HepG2 (cell line): ENCODE results near the gene NME9. TPM values are rescaled to one million over a fixed set of nuclear protein-coding genes. Genes with fewer than 3 reads are reported as not detected.
A peak's percentile ranks its signal among the peaks of the same experiment; 100 is the strongest.

Experiments used
- ATAC-seq: fragments of 200-7000 bp; cut with Tn5 transposase; 3 replicates; pipeline ENCODE4 v1.9.1; 2020; ENCODE audit warnings: mild to moderate bottlenecking, moderate library complexity
- BruUV-seq: library from RNA; stranded (reverse); fragments of 400-500 nt; replicated peaks from 2 replicates; lab custom pipeline; 2021; lab: Mats Ljungman, UMichigan
- CTCF ChIA-PET: fragments of 300-600 bp; formaldehyde crosslinking; extraction: SDS; loops from one replicate; lab custom pipeline; 2021; ENCODE audit warnings: low total read pairs, inconsistent platforms, low intra/inter-chr PET ratio; lab: Yijun Ruan, JAX
- POLR2A ChIA-PET: fragments of 350-600 bp; sonication (Branson Sonifier 250); formaldehyde crosslinking; loops from one replicate; lab custom pipeline; 2020; ENCODE audit warnings: antibody characterized with exemption, inconsistent platforms; lab: Yijun Ruan, JAX
- DNase-seq: peaks from one replicate; pipeline ENCODE4 v3.0.0-alpha.2; 2015; ENCODE audit warnings: low spot score
- FAIRE-seq: peaks from 3 replicates; lab custom pipeline; 2011; peaks lifted over from hg19 to GRCh38; lab: Jason Lieb, UNC
- H2AFZ ChIP-seq: one replicate; pipeline ENCODE4 v1.6.1; 2011; ENCODE audit warnings: low read length, inconsistent platforms
- H3K27ac ChIP-seq: fragments of 300-600 bp; 3 replicates; pipeline ENCODE4 v1.8.0; 2011; ENCODE audit warnings: mixed run types, mild to moderate bottlenecking, mixed read lengths, low read length, inconsistent platforms; ENCODE audit not compliant: insufficient read depth; ENCODE audit errors: extremely low read length
- H3K27me3 ChIP-seq, 2 experiments: fragments of 200-600 bp in 1 of 2; 2 replicates in 1 of 2; 3 replicates in 1 of 2; pipeline versions ENCODE4 v1.6.0 to v1.8.0; 2011; ENCODE audit warnings: low read length in 2 of 2, mild to moderate bottlenecking in 2 of 2, moderate library complexity in 2 of 2, inconsistent platforms in 1 of 2; ENCODE audit not compliant: insufficient read depth in 2 of 2, control insufficient read depth in 1 of 2
- H3K36me3 ChIP-seq, 2 experiments: fragments of 200-600 bp in 1 of 2; replicated peaks in 1 of 2; 2 replicates in 1 of 2; 3 replicates in 1 of 2; pipeline versions ENCODE4 v1.5.1 to v1.8.0; 2011; ENCODE audit warnings: low read length in 2 of 2, inconsistent platforms in 1 of 2; ENCODE audit not compliant: insufficient read depth in 2 of 2, control insufficient read depth in 1 of 2
- H3K4me1 ChIP-seq: 2 replicates; pipeline ENCODE4 v1.5.1; 2012; ENCODE audit warnings: low read length, inconsistent platforms; ENCODE audit not compliant: insufficient read depth
- H3K4me2 ChIP-seq: 2 replicates; pipeline ENCODE4 v1.6.0; 2011; ENCODE audit warnings: low read depth, low read length, inconsistent platforms
- H3K4me3 ChIP-seq, 3 experiments: fragments of 200-600 bp in 1 of 3; sonication (generic), shearing (Covaris generic) in 1 of 3; replicated peaks in 1 of 3; 2 replicates each; pipeline ENCODE4 v1.5.1; 2011 to 2016; ENCODE audit warnings: low read length in 3 of 3, inconsistent platforms in 2 of 3, low read depth in 2 of 3, mild to moderate bottlenecking in 2 of 3, control low read depth in 1 of 3, mixed read lengths in 1 of 3; ENCODE audit not compliant: insufficient read depth in 1 of 3
- H3K79me2 ChIP-seq: one replicate; pipeline ENCODE4 v1.6.1; 2011; ENCODE audit warnings: low read length, inconsistent platforms; ENCODE audit not compliant: insufficient read depth
- H3K9ac ChIP-seq: 2 replicates; pipeline ENCODE4 v1.6.0; 2011; ENCODE audit warnings: mild to moderate bottlenecking, low read depth, low read length, inconsistent platforms; ENCODE audit not compliant: insufficient read depth
- H3K9me3 ChIP-seq: 2 replicates; pipeline ENCODE4 v1.5.1; 2012; ENCODE audit warnings: mild to moderate bottlenecking, low read length
- H4K20me1 ChIP-seq: 2 replicates; pipeline ENCODE4 v1.6.0; 2011; ENCODE audit warnings: inconsistent platforms, mild to moderate bottlenecking, low read length, moderate library complexity; ENCODE audit not compliant: insufficient read depth
- AGO1 ChIP-seq: fragments of 200-400 bp; formaldehyde crosslinking; IDR thresholded peaks from 2 replicates; pipeline ENCODE4 v1.6.1; 2017; ENCODE audit warnings: mild to moderate bottlenecking, low read depth, low read length, moderate library complexity; ENCODE audit not compliant: poor library complexity, severe bottlenecking
- DNMT3B ChIP-seq: conservative IDR thresholded peaks from 2 replicates; pipeline ENCODE4 v1.6.1; 2016; ENCODE audit warnings: missing biosample characterization, control low read depth
- E2F5 ChIP-seq: sonication (generic); formaldehyde crosslinking; conservative IDR thresholded peaks from 2 replicates; pipeline ENCODE4 v1.4.0; 2020; ENCODE audit warnings: missing genetic modification reagents
- EP300 ChIP-seq, 3 experiments: sonication (generic) in 1 of 3; formaldehyde crosslinking in 1 of 3; IDR thresholded peaks; 2 replicates each; pipeline versions ENCODE4 v1.5.1 to v1.6.1; 2011 to 2020; ENCODE audit warnings: low read depth in 2 of 3, low read length in 2 of 3, borderline replicate concordance in 1 of 3, improper control_type of control experiment in 1 of 3, mild to moderate bottlenecking in 1 of 3, missing genetic modification reagents in 1 of 3, moderate library complexity in 1 of 3
- HMGA1 ChIP-seq: sonication (generic); formaldehyde crosslinking; conservative IDR thresholded peaks from 2 replicates; pipeline ENCODE4 v1.4.0; 2020; ENCODE audit warnings: missing genetic modification reagents
- MAX ChIP-seq: IDR thresholded peaks from 2 replicates; pipeline ENCODE4 v1.6.1; 2012; ENCODE audit warnings: inconsistent platforms
- MYC ChIP-seq: sonication (generic); formaldehyde crosslinking; IDR thresholded peaks from 2 replicates; pipeline ENCODE4 v1.9.0; 2021; ENCODE audit warnings: missing genetic modification reagents, borderline replicate concordance
- NR2C2 ChIP-seq: sonication (generic); formaldehyde crosslinking; IDR thresholded peaks from 2 replicates; pipeline ENCODE4 v1.4.0; 2020; ENCODE audit warnings: missing genetic modification reagents, mild to moderate bottlenecking, moderate library complexity, borderline replicate concordance
- ONECUT2 ChIP-seq: sonication (generic); formaldehyde crosslinking; IDR thresholded peaks from 2 replicates; pipeline ENCODE4 v1.4.0; 2020; ENCODE audit warnings: missing genetic modification reagents
- PATZ1 ChIP-seq: sonication (generic); formaldehyde crosslinking; IDR thresholded peaks from 2 replicates; pipeline ENCODE4 v1.4.0; 2020; ENCODE audit warnings: missing genetic modification reagents
- SOX13 ChIP-seq, 3 experiments: fragments of 450-650 bp in 1 of 3; sonication (generic) in 1 of 3; formaldehyde crosslinking in 1 of 3; IDR thresholded peaks in 2 of 3; conservative IDR thresholded peaks in 1 of 3; 2 replicates each; pipeline versions ENCODE4 v1.5.0 to v1.6.1; 2016 to 2020; ENCODE audit warnings: antibody characterized with exemption in 1 of 3, mild to moderate bottlenecking in 1 of 3, missing compliant biosample characterization in 1 of 3, missing genetic modification reagents in 1 of 3, moderate library complexity in 1 of 3
- ZMAT3 ChIP-seq: sonication (generic); formaldehyde crosslinking; conservative IDR thresholded peaks from 2 replicates; pipeline ENCODE4 v1.7.0; 2021; ENCODE audit warnings: missing genetic modification reagents
- ZNF674 ChIP-seq: sonication (generic); formaldehyde crosslinking; IDR thresholded peaks from 2 replicates; pipeline ENCODE4 v1.5.0; 2020; ENCODE audit warnings: low read depth, mild to moderate bottlenecking, missing genetic modification reagents
- ZNF687 ChIP-seq: sonication (generic); formaldehyde crosslinking; IDR thresholded peaks from 2 replicates; pipeline ENCODE4 v1.5.1; 2020; ENCODE audit warnings: mild to moderate bottlenecking, missing genetic modification reagents, moderate library complexity
- WGBS: methylation state at CpG from one replicate; pipeline ENCODE4 v1.1.6; 2017; ENCODE audit warnings: low lambda C conversion rate; 5-methylcytosine and 5-hydroxymethylcytosine counted together
- in situ Hi-C: cut with HindIII; loops from 2 replicates; pipeline ENCODE4 v1.10.0; 2017; ENCODE audit warnings: low pct_unique_long_range_greater_than_20kb; ENCODE audit not compliant: extremely low pct_ligation_motif_present
- intact Hi-C: fragments of 100-400 bp; cut with micrococcal nuclease; formaldehyde crosslinking; loops from one replicate; pipeline ENCODE4 v1.10.0; 2022; ENCODE audit not compliant: unreplicated experiment
- polyA plus RNA-seq, 8 experiments: library from polyadenylated mRNA; depleted of rRNA in 3 of 8; stranded (reverse) in 7 of 8; unstranded in 1 of 8; fragments of >200 nt; fragmentation: Illumina TruSeq in 4 of 8; extraction: Trizol in 4 of 8; gene quantifications; 2 replicates each; pipeline versions ENCODE4 v1.2.1 to v1.2.3, GENCODE V29; 2011 to 2016; ENCODE audit warnings: low read depth in 4 of 8, missing spikeins in 1 of 8, mixed read lengths in 1 of 8; ENCODE audit not compliant: insufficient read depth in 1 of 8
- total RNA-seq, 5 experiments: library from RNA; depleted of rRNA; stranded (reverse); fragments of >200 nt; fragmentation: Illumina TruSeq; extraction: Trizol; gene quantifications; 2 replicates each; pipeline ENCODE4 v1.2.3, GENCODE V29; 2016; ENCODE audit warnings: low read depth in 1 of 5

NME9 gene
- total and polyA plus RNA-seq, 2 of the 13 experiments (the other 11 are each of a cell fraction or from before 2014, with no cell fraction given), result not detected

GRCh38 chr3:138349926-138350665, 20.4 kb upstream of the NME9 start:
- intact Hi-C loops (loop anchor here (2.0 to 5.0 kb wide), 2 partner anchors 17 to 163 kb away; partner anchors contain the start of gene ARMC8), in situ Hi-C loops (loop anchor here (5.0 kb wide), 1 partner anchor 47 kb away; no protein-coding TSS in a partner anchor)
- CTCF ChIA-PET, result no interaction called here
- Histone ChIP-seq H2AFZ (no peak overlapping the region), H3K36me3 (no peaks in the 10 kb centered on the region; a peak in 1 of 5 replicates), H3K4me3 (no peak overlapping the region; a peak in 3 of 6 replicates), H3K27me3 (no peaks in the 10 kb centered on the region), H3K9me3 (no peaks in the 10 kb centered on the region), H4K20me1 (no peaks in the 10 kb centered on the region), H3K4me1 (peaks cover 36% of the 10 kb centered on the region), H3K27ac (peak overlapping the region; percentile 58), H3K79me2 (peaks cover 2% of the 10 kb centered on the region), H3K9ac (peak overlapping the region; percentile 7; the same call in 1 of the 2 replicates), H3K4me2 (peak overlapping the region; percentile 70)
- BruUV-seq, result TSS peak; percentile 42
- WGBS, result 33% methylated on average over 14 of the region's 15 CpGs
- POLR2A ChIA-PET, result interaction anchor here (1.3 to 2.8 kb wide), 3 partner anchors 50 to 84 kb away, joined by 4 to 15 read pairs (median 4); partner anchors contain the start of gene ESYT3
- ATAC-seq (no peak), DNase-seq (peak; percentile 43), FAIRE-seq (peak; percentile 74)
- TF ChIP-seq ZMAT3 (CRISPR knock-in tag) (no peak), E2F5 (CRISPR knock-in tag) (no peak), NR2C2 (CRISPR knock-in tag) (0 out of 2 replicates have a peak, but pooled peaks have one; percentile 22), SOX13 (IDR thresholded peaks at IDR 0.05) (no peak), SOX13 (CRISPR knock-in tag; conservative IDR thresholded peaks at IDR 0.05 in 1 of 2, IDR thresholded peaks at IDR 0.05 in 1 of 2) (peak in 1 of 2 experiments; percentile 23; a peak in 1 of 4 replicates), ONECUT2 (no peak), DNMT3B (CRISPR knock-in tag) (no peak), HMGA1 (CRISPR knock-in tag) (no peak), EP300 (IDR thresholded peaks at IDR 0.05; ENCODE audit: low read depth in 2 of 2, low read length in 2 of 2) (peak in 1 of 2 experiments; percentile 26; a peak in 1 of 4 replicates), EP300 (CRISPR knock-in tag; IDR thresholded peaks at IDR 0.05; ENCODE audit: borderline replicate concordance) (no peak), ZNF687 (CRISPR knock-in tag) (peak; percentile 26; the same call in 1 of the 2 replicates), AGO1 (no peak), PATZ1 (peak; percentile 69), ZNF674 (CRISPR knock-in tag) (no peak), MYC (CRISPR knock-in tag) (peak; percentile 22; the same call in 1 of the 2 replicates), MAX (peak; percentile 29; the same call in 1 of the 2 replicates)
